ENCODE measurements around the gene PAK1.
"Not testable (repeated sequence)": the region's sequence is repeated elsewhere in the genome, so short reads cannot be mapped to it uniquely, and the experiment has no call there.

The PAK1 gene

GRCh38 chr11:77302752-77303151, 171.1 kb downstream of the PAK1 start:
- no peak overlapping the region for H3K27ac ChIP-seq (ENCODE audit: low read depth, low read length)
- H4K20me1 ChIP-seq (ENCODE audit: low read depth, low read length): no peaks in the 10 kb centered on the region
- TF ChIP-seq EZH2phosphoT487 (conservative IDR thresholded peaks at IDR 0.05; ENCODE audit: low read length) (no peak), CTCF (IDR thresholded peaks at IDR 0.05; ENCODE audit: insufficient read depth, low read length, poor library complexity, severe bottlenecking) (no peak)
- H3K4me3 ChIP-seq (ENCODE audit: insufficient read depth, low read length, poor library complexity, severe bottlenecking): no peak overlapping the region
- no peaks in the 10 kb centered on the region for H3F3A ChIP-seq (ENCODE audit: insufficient read depth)
- H3K27me3 ChIP-seq (ENCODE audit: low read length): no peaks in the 10 kb centered on the region
- H3K36me3 ChIP-seq (ENCODE audit: low read length): no peaks in the 10 kb centered on the region
- H3K9me2 ChIP-seq (replicated peaks; ENCODE audit: insufficient read depth, low read length): no peaks in the 10 kb centered on the region
- no peak overlapping the region for H2AFZ ChIP-seq (ENCODE audit: low read depth, low read length, severe bottlenecking)
- no peak overlapping the region for H3K4me2 ChIP-seq (ENCODE audit: low read depth, low read length, poor library complexity, severe bottlenecking)
- H3K9ac ChIP-seq (ENCODE audit: low read length): no peak overlapping the region
- no peaks in the 10 kb centered on the region for H3K79me2 ChIP-seq (ENCODE audit: insufficient read depth, low read length)
- H3K9me3 ChIP-seq (ENCODE audit: insufficient read depth, low read length): no peaks in the 10 kb centered on the region

GRCh38 chr11:77301510-77301909, 172.4 kb downstream of the PAK1 start, which contains the start of gene GDPD4:
TSS of gene GDPD4 (minus strand) at chr11:77301686. CDS start at chr11:77285137, 16,549 bp downstream.
- TF ChIP-seq CTCF (IDR thresholded peaks at IDR 0.05; ENCODE audit: insufficient read depth, low read length, poor library complexity, severe bottlenecking) (no peak), EZH2phosphoT487 (conservative IDR thresholded peaks at IDR 0.05; ENCODE audit: low read length) (no peak)
- Histone ChIP-seq H3K4me3 (ENCODE audit: insufficient read depth, low read length, poor library complexity, severe bottlenecking) (no peak within 1 kb of the TSS), H3K9ac (ENCODE audit: low read length) (no peak within 1 kb of the TSS), H3K4me2 (ENCODE audit: low read depth, low read length, poor library complexity, severe bottlenecking) (no peak within 1 kb of the TSS), H4K20me1 (ENCODE audit: low read depth, low read length) (no peaks in the 10 kb centered on the region), H3K9me3 (ENCODE audit: insufficient read depth, low read length) (no peaks in the 10 kb centered on the region), H3F3A (ENCODE audit: insufficient read depth) (no peaks in the 10 kb centered on the region), H2AFZ (ENCODE audit: low read depth, low read length, severe bottlenecking) (no peak within 1 kb of the TSS), H3K36me3 (ENCODE audit: low read length) (no peaks in the 10 kb centered on the region), H3K79me2 (ENCODE audit: insufficient read depth, low read length) (no peaks in the 10 kb centered on the region), H3K9me2 (replicated peaks; ENCODE audit: insufficient read depth, low read length) (no peaks in the 10 kb centered on the region), H3K27ac (ENCODE audit: low read depth, low read length) (no peak within 1 kb of the TSS), H3K27me3 (ENCODE audit: low read length) (no peaks in the 10 kb centered on the region)

- TF ChIP-seq EZH2phosphoT487 (conservative IDR thresholded peaks at IDR 0.05; ENCODE audit: low read length) (no peak), CTCF (IDR thresholded peaks at IDR 0.05; ENCODE audit: insufficient read depth, low read length, poor library complexity, severe bottlenecking) (no peak)
- Histone ChIP-seq H3K36me3 (ENCODE audit: low read length) (no peaks in the 10 kb centered on the region), H3K9ac (ENCODE audit: low read length) (no peak overlapping the region), H3F3A (ENCODE audit: insufficient read depth) (no peaks in the 10 kb centered on the region), H3K9me3 (ENCODE audit: insufficient read depth, low read length) (no peaks in the 10 kb centered on the region), H3K9me2 (replicated peaks; ENCODE audit: insufficient read depth, low read length) (no peaks in the 10 kb centered on the region), H3K27ac (ENCODE audit: low read depth, low read length) (no peak overlapping the region), H2AFZ (ENCODE audit: low read depth, low read length, severe bottlenecking) (no peak overlapping the region), H3K27me3 (ENCODE audit: low read length) (no peaks in the 10 kb centered on the region), H4K20me1 (ENCODE audit: low read depth, low read length) (no peaks in the 10 kb centered on the region), H3K4me2 (ENCODE audit: low read depth, low read length, poor library complexity, severe bottlenecking) (no peak overlapping the region), H3K4me3 (ENCODE audit: insufficient read depth, low read length, poor library complexity, severe bottlenecking) (no peak overlapping the region), H3K79me2 (ENCODE audit: insufficient read depth, low read length) (no peaks in the 10 kb centered on the region)
Observed at GRCh38 chr11:77300695-77301094, 173.2 kb downstream of the PAK1 start.

GRCh38 chr11:77300028-77300427, 173.9 kb downstream of the PAK1 start:
- not testable (repeated sequence) for H3K4me2 ChIP-seq (ENCODE audit: low read depth, low read length, poor library complexity, severe bottlenecking); H3K9me2 ChIP-seq (replicated peaks; ENCODE audit: insufficient read depth, low read length); H3K9ac ChIP-seq (ENCODE audit: low read length); H3K9me3 ChIP-seq (ENCODE audit: insufficient read depth, low read length); H2AFZ ChIP-seq (ENCODE audit: low read depth, low read length, severe bottlenecking); H3K36me3 ChIP-seq (ENCODE audit: low read length); H3K79me2 ChIP-seq (ENCODE audit: insufficient read depth, low read length); H3K27me3 ChIP-seq (ENCODE audit: low read length); H3F3A ChIP-seq (ENCODE audit: insufficient read depth); H4K20me1 ChIP-seq (ENCODE audit: low read depth, low read length); H3K27ac ChIP-seq (ENCODE audit: low read depth, low read length); H3K4me3 ChIP-seq (ENCODE audit: insufficient read depth, low read length, poor library complexity, severe bottlenecking)

Measured in SU-DHL-6 (cell line).